SU-DHL-6 (cell line): Measurements from ENCODE around the gene TTC22.

Experiments used
- H2AFZ ChIP-seq: fragments of 200-600 bp; sonication (generic); 2 replicates; pipeline ENCODE4 v1.6.1; 2014; ENCODE audit warnings: low read depth, mild to moderate bottlenecking, moderate library complexity, mixed read lengths, antibody characterized with exemption, low read length; ENCODE audit not compliant: severe bottlenecking
- H3F3A ChIP-seq: fragments of 200-600 bp; shearing (Covaris generic); 2 replicates; pipeline ENCODE4 v1.6.0; 2016; ENCODE audit warnings: antibody characterized with exemption, mild to moderate bottlenecking; ENCODE audit not compliant: insufficient read depth
- H3K27ac ChIP-seq: fragments of 200-600 bp; sonication (generic); 2 replicates; pipeline ENCODE4 v1.5.1; 2016; ENCODE audit warnings: low read depth, mild to moderate bottlenecking, low read length, moderate library complexity, mixed read lengths
- H3K27me3 ChIP-seq: fragments of 200-600 bp; sonication (generic), shearing (Covaris generic); 2 replicates; pipeline ENCODE4 v1.6.0; 2014; ENCODE audit warnings: mild to moderate bottlenecking, low read length
- H3K36me3 ChIP-seq: fragments of 200-600 bp; sonication (generic); 2 replicates; pipeline ENCODE4 v1.6.1; 2014; ENCODE audit warnings: mild to moderate bottlenecking, low read length, mixed read lengths
- H3K4me2 ChIP-seq: fragments of 300-600, 200-600 bp; shearing (Covaris generic), sonication (generic); 2 replicates; pipeline ENCODE4 v1.6.0; 2014; ENCODE audit warnings: low read length, low read depth, mild to moderate bottlenecking; ENCODE audit not compliant: poor library complexity, severe bottlenecking
- H3K4me3 ChIP-seq: fragments of 200-600 bp; sonication (generic); 2 replicates; pipeline ENCODE4 v1.5.1; 2014; ENCODE audit warnings: antibody characterized with exemption, low read length, mild to moderate bottlenecking, mixed read lengths; ENCODE audit not compliant: insufficient read depth, poor library complexity, severe bottlenecking
- H3K79me2 ChIP-seq: fragments of 200-600 bp; sonication (generic); 2 replicates; pipeline ENCODE4 v1.6.1; 2014; ENCODE audit warnings: mild to moderate bottlenecking, low read length, moderate library complexity; ENCODE audit not compliant: insufficient read depth
- H3K9ac ChIP-seq: fragments of 200-600 bp; sonication (generic); 2 replicates; pipeline ENCODE4 v1.7.0; 2014; ENCODE audit warnings: mild to moderate bottlenecking, low read length
- H3K9me2 ChIP-seq: fragments of 200-600 bp; sonication (generic); replicated peaks from 2 replicates; pipeline ENCODE4 v1.6.1; 2014; ENCODE audit warnings: low read length; ENCODE audit not compliant: insufficient read depth
- H3K9me3 ChIP-seq: fragments of 200-600 bp; sonication (generic); 2 replicates; pipeline ENCODE4 v1.6.1; 2014; ENCODE audit warnings: low read length, mixed read lengths; ENCODE audit not compliant: insufficient read depth
- H4K20me1 ChIP-seq: fragments of 200-600 bp; sonication (generic); 2 replicates; pipeline ENCODE4 v1.6.1; 2014; ENCODE audit warnings: low read depth, mild to moderate bottlenecking, antibody characterized with exemption, low read length, moderate library complexity, mixed read lengths
- CTCF ChIP-seq: fragments of 200-600 bp; sonication (generic); IDR thresholded peaks from one replicate; pipeline ENCODE4 v1.5.1; 2017; ENCODE audit warnings: antibody characterized with exemption, mild to moderate bottlenecking, low read length, moderate library complexity; ENCODE audit not compliant: insufficient read depth, poor library complexity, severe bottlenecking
- EZH2phosphoT487 ChIP-seq: fragments of 200-600 bp; sonication (generic), shearing (Covaris generic); conservative IDR thresholded peaks from 2 replicates; pipeline ENCODE4 v1.6.1; 2018; ENCODE audit warnings: mild to moderate bottlenecking, antibody characterized with exemption, low read length, moderate library complexity, mixed read lengths

The TTC22 gene

GRCh38 chr1:54768093-54768492 lies 33.0 kb downstream of the TTC22 start:
- Histone ChIP-seq H3K79me2 (peaks cover 10% of the 10 kb centered on the region; the same call in 1 of the 2 replicates), H3K9me3 (no peaks in the 10 kb centered on the region), H3K4me2 (no peak overlapping the region), H3K36me3 (no peaks in the 10 kb centered on the region), H3F3A (no peaks in the 10 kb centered on the region), H2AFZ (no peak overlapping the region), H4K20me1 (no peaks in the 10 kb centered on the region), H3K9me2 (no peaks in the 10 kb centered on the region), H3K4me3 (no peak overlapping the region), H3K27me3 (no peaks in the 10 kb centered on the region), H3K9ac (no peak overlapping the region), H3K27ac (no peak overlapping the region)
- TF ChIP-seq CTCF (no peak), EZH2phosphoT487 (no peak)

- no peaks in the 10 kb centered on the region for H3K27me3 ChIP-seq
- H3K9ac ChIP-seq: no peak overlapping the region
- H3K9me3 ChIP-seq: no peaks in the 10 kb centered on the region
- no peak overlapping the region for H3K4me2 ChIP-seq
- no peaks in the 10 kb centered on the region for H3K36me3 ChIP-seq
- no peaks in the 10 kb centered on the region for H3K9me2 ChIP-seq
- H3K27ac ChIP-seq: no peak overlapping the region
- no peak overlapping the region for H2AFZ ChIP-seq
- no peak overlapping the region for H3K4me3 ChIP-seq
- H4K20me1 ChIP-seq: no peaks in the 10 kb centered on the region
- TF ChIP-seq CTCF: no peak
- no peak for TF ChIP-seq EZH2phosphoT487
- peaks cover 11% of the 10 kb centered on the region; the same call in 1 of the 2 replicates for H3K79me2 ChIP-seq
- no peaks in the 10 kb centered on the region for H3F3A ChIP-seq
These were observed 33.6 kb downstream of the TTC22 start for GRCh38 chr1:54767526-54767925.

GRCh38 chr1:54766726-54767125 lies 34.4 kb downstream of the TTC22 start:
- Histone ChIP-seq H3K27me3 (no peaks in the 10 kb centered on the region), H4K20me1 (no peaks in the 10 kb centered on the region), H3K9me2 (no peaks in the 10 kb centered on the region), H3K36me3 (no peaks in the 10 kb centered on the region), H3K79me2 (peaks cover 11% of the 10 kb centered on the region; the same call in 1 of the 2 replicates), H3K9ac (no peak overlapping the region), H3F3A (no peaks in the 10 kb centered on the region), H3K9me3 (no peaks in the 10 kb centered on the region), H2AFZ (no peak overlapping the region), H3K27ac (no peak overlapping the region), H3K4me3 (no peak overlapping the region), H3K4me2 (no peak overlapping the region)
- TF ChIP-seq CTCF (no peak), EZH2phosphoT487 (no peak)
